ENCODE measurements around the gene PHF21A.

Gene PHF21A

DNA sequence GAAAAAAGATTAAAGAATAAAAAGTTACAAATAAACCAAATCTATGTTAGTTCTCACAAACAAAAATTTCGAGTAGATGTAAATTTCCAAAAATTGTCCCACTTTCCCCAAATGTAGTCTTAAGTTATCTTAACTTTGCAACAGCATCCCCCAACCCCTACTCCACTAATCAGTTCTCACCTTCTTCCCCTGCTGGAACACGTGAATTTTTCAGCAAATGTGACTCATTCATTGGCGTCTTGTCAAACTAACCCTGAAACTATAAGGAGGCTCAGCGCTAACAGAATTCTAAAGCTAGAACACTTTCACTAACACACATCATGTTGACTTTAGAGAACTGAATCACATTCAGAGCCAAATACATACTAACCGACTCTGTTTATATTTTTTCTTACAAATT is 46.1 kb downstream of the PHF21A start:
- no peak for DNase-seq (ENCODE audit: low spot score)

DNA sequence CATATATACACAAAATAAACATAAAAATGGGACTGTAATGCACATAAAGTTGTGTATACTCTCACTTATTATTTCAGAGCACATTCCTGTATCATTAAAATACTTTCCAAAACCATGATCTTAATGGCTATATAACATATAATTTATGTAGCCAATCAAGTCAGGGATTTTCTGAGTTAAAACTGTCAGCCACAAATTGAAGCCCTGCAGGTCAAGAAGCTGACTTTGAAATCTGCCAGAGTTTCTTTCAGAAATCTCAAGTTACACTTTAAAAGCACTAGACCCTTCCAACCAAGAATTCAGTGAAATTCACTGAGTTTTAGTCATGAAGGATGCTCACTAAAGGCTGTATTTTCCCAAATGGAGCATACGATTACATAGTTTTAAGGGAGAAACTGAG is 47.6 kb downstream of the PHF21A start:
- no peak for DNase-seq (ENCODE audit: low spot score)

DNA sequence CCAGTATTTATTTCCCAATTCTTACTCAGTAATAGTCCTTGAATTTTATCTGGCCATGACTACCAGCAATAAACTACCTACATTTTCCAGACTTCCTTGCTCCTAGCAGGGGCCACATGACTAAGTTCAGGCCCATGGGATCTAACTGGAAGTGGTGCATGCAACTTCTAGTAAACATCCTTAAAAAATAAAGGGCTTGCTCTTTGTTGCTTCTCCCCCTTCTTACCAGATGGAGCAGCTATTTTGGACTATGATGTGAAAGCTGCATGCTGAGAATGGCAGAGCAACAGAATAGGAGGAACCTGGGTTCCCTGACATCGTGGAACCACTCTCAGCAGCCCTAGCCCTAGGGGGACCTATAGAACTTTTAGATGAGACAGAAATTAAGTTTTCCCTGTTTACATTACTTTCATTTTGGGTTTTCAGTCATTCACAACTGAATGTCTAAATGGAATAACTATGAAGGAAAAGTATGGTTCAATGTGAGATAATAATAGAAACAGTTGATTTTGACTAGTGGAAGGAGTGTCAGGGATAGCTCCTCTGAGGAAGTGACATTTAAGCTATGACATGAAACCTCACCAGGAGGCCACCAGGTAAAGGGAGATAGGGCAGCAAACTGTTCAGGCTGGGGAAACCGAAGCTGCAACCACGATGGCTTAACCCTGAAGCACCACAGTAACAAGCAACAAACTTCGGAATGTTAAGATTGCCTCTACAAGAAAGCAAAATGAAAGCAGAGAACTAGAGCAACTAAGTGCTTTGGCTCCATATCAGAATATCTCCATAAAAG is 48.9 kb downstream of the PHF21A start:
- DNase-seq (ENCODE audit: low spot score) = no peak

DNA sequence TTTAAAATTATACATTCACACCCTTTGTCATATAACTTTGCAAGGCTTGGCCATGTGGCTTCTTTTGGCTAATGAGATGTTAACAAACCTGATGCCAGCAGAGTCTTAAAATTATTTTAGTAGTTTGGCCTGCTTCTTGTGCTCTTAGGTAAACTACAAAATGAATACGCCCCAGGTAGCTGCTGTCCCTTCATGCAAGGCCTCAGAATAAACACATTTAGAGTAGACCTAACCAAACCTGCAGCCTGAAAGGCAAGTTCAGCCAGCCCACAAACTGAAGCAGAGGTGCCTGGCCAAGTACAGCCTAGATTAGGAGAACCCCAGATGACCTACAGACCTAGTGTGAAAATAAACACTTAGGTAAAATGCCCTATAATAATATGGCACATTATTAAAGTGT is 50.2 kb downstream of the PHF21A start:
- DNase-seq (ENCODE audit: low spot score) = no peak

GRCh38 chr11:46069595-46069994 is 51.7 kb downstream of the PHF21A start:
- DNase-seq (ENCODE audit: low spot score) = no peak

GRCh38 chr11:46066335-46066734 is 54.9 kb downstream of the PHF21A start:
- DNase-seq (ENCODE audit: low spot score) = no peak

GRCh38 chr11:46065681-46066080 is 55.6 kb downstream of the PHF21A start:
- DNase-seq (ENCODE audit: low spot score) = no peak

DNA sequence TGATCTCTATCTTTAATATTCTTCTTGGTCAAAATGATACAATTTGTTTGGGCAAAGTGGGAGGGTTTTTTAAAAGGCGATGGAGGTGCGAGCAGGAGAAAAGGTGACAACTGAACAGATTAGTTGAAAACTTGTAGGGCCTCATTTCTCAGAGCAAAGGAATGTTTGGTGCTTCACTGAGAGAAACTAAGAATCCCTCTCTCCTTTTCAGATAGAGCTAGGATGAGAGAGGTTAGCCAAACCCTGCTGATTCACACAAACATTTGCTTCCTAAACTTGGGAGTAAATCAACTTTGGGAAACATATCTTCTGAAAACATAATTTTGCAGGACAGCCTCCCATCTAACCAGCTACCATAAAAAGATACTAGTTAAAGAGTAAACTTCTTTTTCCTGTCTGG is 57.0 kb downstream of the PHF21A start:
- DNase-seq (ENCODE audit: low spot score) = peak; percentile 36

DNA sequence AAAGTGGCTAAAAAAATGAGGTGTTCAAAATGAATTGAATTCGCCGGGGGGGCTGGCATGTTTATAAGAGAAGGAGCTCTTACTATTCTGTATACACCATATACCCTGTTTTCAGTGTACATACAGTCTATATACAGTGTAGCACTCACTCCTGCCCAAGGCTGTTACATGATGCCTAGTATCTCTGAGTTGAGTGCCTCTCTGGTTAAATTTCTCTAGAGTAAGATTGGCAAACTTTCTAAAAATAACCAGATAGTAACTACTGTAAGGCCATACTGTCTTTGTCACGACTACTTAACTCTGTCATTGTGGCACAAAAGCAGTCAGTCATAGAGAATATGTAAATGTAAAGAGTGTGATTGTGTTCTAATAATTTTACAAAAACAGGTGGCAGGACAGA is 58.1 kb downstream of the PHF21A start:
- DNase-seq (ENCODE audit: low spot score) = no peak

DNA sequence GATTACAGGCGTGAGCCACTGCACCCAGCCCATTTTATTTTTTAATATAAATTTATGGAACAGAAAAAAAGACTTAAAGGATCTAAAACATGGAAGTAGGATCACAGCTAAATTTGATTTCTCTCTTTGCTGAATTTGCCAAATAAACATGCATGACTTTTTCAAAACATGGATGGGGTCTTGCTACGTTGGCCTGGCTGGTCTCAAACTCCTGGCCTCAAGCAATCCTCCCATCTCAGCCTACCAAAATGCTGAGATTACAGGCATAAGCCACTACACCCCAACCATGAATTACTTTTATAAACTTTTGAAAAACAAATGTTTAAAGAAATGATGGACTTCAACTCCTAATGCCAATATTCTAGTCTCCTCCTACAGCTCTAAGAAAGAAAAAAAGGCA is 61.2 kb downstream of the PHF21A start:
- DNase-seq (ENCODE audit: low spot score) = no peak

- DNase-seq (ENCODE audit: low spot score) = no peak
Measured at GRCh38 chr11:46057489-46057888, 63.8 kb downstream of the PHF21A start.

DNA sequence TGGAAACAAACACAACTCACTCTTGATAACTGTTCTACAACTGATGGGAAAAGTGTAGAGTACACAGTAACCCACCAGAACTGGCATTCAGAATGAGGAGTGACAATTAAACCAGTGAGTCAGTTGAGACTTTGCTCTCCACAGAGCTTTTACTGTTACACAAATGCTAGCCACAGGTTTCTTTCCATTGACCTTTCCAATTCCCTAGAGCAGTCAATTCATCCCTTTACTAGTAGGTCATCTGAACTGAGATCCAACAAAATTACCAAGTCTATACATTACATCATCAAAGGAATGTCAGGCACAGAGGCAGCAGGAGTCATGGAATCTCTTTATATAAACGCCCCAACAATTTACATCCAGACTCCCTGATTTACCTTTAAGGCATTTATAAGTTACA is 65.9 kb downstream of the PHF21A start:
- peak; percentile 22 for DNase-seq (ENCODE audit: low spot score)

DNA sequence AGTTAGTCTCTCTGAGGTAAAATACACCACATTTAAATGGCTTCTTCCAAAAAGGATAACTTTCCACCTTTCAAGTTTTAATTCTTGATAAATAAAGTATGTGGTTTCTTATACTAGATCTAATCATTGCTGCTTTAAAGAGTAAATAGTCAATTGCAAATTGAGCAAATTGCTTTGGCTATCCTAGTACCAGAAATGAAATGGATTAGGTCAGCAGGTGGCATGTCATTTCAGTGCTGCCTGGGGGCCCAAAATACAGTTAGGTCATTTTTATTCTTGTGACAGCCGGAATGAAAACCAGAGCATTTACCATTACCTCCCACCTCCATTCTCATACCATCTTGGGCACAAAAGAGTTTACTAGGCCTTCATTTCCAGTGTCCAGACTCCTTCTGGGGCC is 70.2 kb downstream of the PHF21A start:
- no peak for DNase-seq (ENCODE audit: low spot score)

DNA sequence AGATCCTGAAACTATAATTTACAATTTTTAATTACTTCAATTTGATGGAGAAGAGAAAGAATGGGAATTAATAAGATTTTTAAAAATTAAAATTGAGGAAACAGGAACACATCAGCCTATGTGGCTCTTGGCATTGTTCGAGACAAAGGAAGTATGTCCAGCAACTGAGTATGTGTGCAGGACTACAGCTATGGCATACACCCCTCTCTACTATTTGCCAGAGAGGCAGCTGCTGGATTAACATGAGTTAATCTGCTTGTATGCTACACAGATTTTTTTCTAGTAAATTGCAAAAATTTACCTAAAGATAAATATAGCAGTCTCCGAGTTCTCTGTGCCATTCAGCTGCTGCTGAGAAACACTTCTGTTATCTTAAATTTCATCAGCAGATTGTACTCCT is 70.6 kb downstream of the PHF21A start:
- no peak for DNase-seq (ENCODE audit: low spot score)

- peak; percentile 72 for DNase-seq (ENCODE audit: low spot score)
Measured at GRCh38 chr11:46050003-46050461, 71.2 kb downstream of the PHF21A start.

DNA sequence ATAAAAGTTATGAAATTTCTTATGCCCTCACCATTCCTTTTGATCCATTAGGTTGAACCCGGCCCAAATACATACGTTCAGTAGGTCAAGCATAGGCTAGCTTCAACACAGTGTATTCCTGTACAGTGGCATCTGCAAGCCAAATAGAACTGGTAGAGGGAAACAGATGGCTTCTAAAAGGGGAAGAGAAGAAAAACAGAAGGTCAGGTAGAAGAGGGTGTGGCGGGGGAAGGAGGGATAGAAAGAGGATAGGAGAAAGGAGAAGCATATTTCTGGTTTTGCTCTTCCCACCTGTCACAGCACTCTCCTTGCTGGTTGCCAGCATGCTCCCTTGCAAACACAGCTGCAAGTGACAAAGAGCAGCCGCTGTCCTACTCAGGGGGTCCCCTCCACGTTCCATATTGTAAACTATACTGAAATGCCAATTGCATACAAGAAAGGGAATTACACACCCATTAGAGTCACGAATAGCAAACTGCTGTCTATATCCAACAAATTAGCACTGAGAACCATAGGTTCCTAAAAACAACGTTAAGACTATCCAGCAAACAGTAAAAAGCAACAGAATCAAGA is 71.8 kb downstream of the PHF21A start:
- DNase-seq (ENCODE audit: low spot score) = no peak

DNA sequence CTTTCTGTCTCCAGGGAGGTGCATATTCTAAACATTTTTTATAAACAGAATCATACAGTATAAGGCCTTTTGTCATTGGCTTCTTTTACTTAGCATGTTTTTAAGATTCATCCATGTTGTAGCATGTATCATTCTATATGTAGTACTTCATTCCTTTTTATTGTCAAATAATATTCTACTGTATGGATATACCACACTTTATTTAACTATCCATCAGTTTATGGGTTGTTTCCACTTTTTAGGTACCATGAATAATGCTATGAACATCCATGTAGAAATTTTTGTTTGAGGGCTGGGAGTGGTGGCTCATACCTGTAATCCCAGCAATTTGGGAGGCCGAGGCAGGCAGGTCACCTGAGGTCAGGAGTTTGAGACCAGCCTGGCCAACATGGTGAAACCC is 73.1 kb downstream of the PHF21A start:
- no peak for DNase-seq (ENCODE audit: low spot score)

- DNase-seq (ENCODE audit: low spot score) = no peak
Measured at GRCh38 chr11:46047520-46047919, 73.7 kb downstream of the PHF21A start.

DNA sequence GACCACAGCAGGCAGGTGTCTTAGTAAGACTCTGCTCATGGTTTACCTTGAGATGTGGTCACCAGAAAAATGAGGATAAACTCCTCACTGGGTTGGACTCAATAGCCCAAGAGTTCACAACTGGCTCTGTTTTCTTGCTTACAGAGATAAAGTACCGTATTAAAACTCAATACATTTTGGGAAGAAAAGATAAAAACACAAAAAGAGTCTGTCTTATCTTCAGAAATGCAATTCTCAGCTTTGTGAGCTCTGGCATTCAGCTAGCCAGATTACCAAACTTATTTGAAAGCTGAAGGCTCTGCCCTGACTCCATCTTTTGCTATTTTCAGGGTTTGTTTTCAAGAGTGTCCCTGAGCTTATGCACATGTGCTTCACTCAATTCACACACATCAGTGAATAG is 75.4 kb downstream of the PHF21A start:
- DNase-seq (ENCODE audit: low spot score) = no peak

DNA sequence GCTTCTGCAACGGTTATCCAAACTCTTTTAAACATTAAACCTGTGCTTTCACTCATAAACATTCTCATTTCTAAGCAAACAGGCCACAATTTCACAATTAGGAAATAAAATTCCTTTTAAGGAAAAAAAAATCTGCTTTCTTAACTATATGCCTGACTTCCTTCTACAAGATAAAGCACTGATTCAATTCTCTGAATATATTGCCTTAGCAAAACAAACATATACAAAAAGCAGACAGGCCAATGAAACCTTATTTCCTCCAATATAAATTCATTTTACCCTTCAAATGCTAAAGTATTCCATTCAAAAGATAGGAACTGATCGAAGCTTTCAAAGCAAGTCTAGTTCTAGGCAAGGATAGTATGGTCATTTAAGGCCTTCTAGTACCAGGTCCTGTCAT is 76.7 kb downstream of the PHF21A start:
- no peak for DNase-seq (ENCODE audit: low spot score)

DNA sequence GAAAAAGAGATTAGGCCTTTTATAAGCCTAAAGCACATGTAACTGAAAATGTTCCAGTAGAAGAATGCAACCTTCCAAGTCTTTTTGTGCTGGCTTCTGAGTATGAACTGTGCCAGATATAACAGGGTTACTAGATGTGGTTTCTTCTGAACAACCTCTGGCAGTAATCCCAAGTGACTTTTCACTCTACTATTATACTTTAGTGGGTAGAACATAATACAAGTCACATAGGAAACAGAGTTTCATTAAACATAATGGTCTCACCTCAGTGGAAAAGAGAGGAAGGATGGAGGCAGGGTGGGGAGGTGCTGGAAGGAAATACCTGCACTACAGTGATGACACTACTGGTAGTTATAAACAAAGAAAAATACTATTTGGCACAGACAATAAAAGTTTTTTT is 81.3 kb downstream of the PHF21A start:
- peak; percentile 50 for DNase-seq (ENCODE audit: low spot score)

- DNase-seq (ENCODE audit: low spot score) = no peak
Measured at GRCh38 chr11:46038529-46038928, 82.7 kb downstream of the PHF21A start.

DNA sequence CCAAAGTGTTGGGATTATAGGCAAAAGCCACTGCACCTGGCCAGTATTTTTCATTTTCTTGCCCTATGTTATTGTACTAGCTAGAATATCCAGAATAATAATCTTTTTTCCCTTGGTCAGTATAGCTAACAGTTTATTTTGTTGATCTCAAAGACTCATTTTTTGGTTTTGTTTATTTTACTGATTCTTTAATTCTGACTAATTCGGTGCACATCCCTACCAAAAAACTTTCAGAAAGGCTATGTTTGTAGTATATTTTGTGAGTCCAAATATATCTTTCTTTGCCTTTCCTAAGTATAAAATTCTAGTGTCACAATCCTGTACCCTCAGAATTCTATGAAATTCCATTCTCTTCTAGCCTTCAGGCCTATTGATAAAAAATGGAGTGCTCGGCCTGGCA is 84.3 kb downstream of the PHF21A start:
- DNase-seq (ENCODE audit: low spot score) = no peak

DNA sequence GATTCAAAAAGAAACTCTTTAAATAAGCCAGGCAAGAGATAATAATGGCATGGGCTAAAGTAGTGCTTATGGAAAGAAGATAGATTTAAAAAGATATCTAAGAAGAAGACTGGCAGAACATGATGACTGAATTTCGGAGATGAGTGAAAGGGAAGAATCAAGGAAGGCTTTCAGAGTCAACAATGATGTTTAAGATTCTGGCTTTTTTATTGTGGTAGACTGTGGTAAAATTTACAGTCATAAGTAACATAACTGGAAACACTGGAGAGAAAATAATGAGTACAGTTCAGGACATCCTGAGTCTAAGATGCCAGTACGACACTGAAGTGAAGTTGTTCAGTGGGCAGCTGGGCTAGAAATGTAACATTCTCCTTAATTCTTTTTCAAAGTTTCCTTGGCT is 85.2 kb downstream of the PHF21A start:
- DNase-seq (ENCODE audit: low spot score) = no peak
